GM12874 (cell line): ENCODE results near the gene COPG1.

Source experiments
- TF ChIP-seq, protein P1 (sequence below): IDR thresholded peaks from 2 replicates; pipeline ENCODE4 v1.5.1; 2011; ENCODE audit warnings: low read depth, mild to moderate bottlenecking, control low read depth, low read length, moderate library complexity; ENCODE audit not compliant: insufficient read depth

The COPG1 gene

DNA sequence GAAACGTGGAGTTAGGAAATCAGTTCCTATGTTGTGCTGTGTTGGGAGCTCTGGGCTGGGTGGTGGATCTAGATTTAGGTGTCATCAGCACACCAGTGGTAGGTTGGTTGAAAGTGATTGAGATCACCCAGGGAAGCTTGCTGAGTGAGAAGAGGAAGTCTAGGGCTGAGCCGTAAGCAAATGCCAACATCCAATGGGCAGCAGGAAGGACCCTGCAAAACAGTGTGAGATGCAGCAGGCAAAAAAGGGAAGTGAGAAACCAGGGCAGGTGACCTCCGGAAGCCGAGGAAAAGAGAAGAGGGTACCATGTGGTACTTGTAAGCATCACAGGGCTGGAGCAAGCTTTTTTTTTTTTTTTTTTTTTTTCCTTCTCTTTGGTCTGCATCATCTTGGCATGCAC, 15.9 kb upstream of the COPG1 start:
- TF ChIP-seq, protein P1, sequence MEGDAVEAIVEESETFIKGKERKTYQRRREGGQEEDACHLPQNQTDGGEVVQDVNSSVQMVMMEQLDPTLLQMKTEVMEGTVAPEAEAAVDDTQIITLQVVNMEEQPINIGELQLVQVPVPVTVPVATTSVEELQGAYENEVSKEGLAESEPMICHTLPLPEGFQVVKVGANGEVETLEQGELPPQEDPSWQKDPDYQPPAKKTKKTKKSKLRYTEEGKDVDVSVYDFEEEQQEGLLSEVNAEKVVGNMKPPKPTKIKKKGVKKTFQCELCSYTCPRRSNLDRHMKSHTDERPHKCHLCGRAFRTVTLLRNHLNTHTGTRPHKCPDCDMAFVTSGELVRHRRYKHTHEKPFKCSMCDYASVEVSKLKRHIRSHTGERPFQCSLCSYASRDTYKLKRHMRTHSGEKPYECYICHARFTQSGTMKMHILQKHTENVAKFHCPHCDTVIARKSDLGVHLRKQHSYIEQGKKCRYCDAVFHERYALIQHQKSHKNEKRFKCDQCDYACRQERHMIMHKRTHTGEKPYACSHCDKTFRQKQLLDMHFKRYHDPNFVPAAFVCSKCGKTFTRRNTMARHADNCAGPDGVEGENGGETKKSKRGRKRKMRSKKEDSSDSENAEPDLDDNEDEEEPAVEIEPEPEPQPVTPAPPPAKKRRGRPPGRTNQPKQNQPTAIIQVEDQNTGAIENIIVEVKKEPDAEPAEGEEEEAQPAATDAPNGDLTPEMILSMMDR: no peak

DNA sequence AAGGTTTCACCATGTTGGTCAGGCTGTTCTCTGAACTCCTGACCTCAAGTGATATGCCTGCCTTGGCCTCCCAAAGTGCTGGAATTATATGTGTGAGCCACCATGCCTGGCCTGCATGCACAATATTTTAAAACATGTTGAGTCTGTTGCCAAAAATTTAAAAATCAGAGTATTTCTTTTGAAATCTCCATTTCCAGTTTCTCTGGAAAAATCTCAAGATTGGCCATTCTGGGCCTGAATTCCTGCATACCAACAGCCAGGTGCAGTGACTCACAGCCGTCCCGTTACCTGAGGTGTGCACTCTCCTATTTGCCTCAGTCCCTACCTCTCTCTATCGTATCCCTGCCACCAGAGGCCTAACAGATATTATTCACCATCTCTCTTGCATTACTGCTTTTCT, 15.0 kb upstream of the COPG1 start:
- TF ChIP-seq, protein P1: no peak

DNA sequence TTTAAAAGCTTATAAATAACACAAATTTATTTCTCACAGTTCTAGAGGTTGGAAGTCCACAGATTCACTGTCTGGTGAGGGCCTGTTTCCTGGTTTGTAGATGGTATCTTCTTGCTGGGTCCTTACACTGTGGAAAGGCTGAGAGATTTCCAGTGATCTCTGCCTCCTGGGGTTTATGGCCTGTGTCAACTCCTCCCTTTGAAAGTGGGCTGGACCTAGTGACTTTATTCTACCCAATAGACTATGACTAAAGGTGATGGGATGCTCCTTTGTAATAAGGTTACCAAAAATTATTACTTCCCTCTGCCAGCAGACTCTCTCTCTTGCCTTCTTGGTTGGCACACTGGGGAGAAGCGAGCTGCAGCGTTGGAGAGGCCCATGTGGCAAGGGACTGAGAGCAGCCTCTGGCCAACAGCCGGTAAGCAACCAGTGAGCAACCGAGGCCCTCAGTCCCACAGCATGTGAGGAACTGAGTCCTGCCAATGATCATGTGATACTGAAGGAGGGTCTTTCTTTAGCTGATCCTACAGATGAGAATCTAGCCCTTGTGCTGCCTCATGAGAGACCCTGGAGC, 14.0 kb upstream of the COPG1 start:
- TF ChIP-seq, protein P1: no peak

DNA sequence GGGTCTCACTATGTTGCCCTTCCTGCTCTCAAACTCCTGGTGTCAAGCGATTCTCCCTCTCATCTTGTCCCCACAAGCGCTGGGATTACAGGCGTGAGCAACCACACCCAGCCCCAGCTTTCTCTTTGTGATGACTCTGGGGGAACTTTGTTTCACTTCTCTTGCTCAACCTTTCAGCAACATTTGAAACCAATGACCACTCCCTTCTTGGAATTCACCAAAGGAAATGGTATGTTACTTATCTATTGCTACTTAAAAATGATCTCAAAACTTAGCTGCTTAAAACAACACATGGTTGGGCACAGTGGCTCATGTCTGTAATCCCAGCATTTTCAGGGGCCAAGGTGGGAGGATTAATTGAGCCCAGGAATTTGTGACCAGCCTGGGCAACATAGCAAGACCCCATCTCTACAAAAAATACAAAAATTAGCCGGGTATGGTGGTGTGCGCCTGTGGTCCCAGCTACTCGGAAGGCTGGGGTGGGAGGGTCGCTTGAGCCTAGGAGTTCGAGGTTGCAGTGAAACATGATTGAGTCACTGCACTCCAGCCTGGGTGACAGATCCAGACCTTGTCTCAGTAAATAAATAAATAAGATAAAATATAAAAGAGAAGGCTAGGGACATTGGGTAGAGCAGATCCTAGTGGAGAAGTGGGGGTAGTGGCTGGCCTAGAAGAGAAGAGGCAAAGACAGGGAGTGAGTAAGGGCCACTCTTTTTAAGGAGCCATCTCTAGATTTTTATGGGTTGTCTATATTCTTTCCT, 10.3 kb upstream of the COPG1 start:
- TF ChIP-seq, protein P1: no peak

DNA sequence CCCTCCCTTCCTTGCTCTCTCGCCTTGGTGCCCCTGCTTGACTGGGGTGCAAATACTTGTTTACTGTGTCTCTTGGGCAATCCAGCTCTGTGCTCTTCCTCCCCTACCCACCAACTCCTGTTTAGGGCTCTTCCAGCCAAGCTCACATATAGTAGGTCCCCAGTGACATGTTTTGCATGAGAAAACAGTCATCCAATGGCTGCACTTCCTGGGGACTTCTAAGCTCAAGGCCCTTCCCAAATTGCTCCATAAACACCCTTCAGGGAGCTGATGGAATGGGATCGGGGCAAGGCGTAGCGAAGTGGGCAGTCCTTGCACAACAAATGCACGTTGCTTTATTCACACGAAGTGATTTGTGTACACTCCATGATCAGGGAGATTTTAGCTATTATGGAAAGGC, 9.4 kb upstream of the COPG1 start:
- TF ChIP-seq, protein P1: no peak

DNA sequence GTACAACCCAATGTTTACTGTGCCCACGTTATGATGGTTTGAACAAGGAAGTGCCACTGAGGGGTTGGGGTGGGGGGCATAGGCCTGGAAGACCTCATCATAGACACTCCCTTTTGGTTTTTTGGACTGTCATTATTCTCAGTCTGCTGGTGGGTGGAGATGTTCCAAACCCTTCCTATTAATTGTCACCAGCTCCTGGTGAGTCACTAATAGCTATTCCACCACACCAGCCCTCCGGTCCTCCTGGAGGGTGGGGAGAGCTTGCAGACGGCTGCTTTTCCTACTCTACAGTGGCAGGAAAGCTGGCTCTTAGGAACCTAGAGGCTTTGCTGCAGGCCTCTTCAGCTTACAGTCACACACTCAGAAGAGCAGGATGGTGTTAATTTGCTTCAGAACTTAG, 9.0 kb upstream of the COPG1 start:
- TF ChIP-seq, protein P1: no peak

DNA sequence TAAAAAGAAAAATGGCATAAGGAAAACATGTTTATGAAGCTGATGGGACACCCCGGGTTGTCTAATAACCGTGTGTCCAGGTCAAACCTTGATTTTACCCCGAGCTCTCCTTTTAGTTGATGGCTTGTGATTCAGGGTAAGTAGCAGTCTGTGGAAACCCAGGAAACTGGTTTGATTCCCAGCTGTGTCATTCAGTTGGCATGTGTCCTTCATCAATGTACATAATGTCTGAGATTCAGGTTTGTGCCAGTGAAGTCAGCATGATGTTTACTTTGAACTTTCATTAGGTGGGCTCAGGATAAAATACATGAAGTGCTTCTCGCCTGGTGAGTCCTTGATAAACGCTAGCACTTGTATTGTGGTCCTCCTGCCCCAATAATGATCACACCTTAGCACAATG, 4.3 kb upstream of the COPG1 start:
- TF ChIP-seq, protein P1: no peak
